ENCODE data around the gene SLC27A6.

The SLC27A6 gene

DNA sequence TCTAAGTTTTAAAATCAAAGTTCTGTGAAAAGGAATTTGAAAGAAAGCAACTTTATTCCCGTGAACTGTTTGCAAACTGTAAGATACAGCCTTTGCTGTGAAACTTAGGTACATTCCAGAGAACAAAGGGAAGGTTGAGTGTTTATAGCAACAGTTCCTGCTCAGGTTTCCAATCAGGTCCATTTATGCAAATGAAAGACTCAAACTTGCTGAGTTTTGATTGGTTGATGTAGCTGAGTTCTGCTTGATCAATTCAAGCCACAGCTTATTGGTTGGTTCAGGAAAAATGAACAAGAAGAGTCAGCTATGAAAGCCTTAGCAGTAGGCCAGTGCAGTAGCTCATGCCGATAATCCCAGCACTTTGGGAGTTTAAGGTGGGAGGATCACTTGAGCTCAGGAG is 37.9 kb downstream of the SLC27A6 start:
- WGBS (ENCODE audit: extremely low coverage, insufficient coverage, low lambda C conversion rate) = no CpG with 5 or more reads among the region's 2 CpGs
- H3K23ac ChIP-seq (ENCODE audit: low read length) = no peak overlapping the region
- no peak overlapping the region for H3K56ac ChIP-seq (ENCODE audit: low read length)
- no peaks in the 10 kb centered on the region for H3K36me3 ChIP-seq (ENCODE audit: control insufficient read depth, insufficient read depth, low read length)
- no peaks in the 10 kb centered on the region for H3K79me1 ChIP-seq (ENCODE audit: low read length)
- no peak overlapping the region for H3K27ac ChIP-seq (ENCODE audit: low read depth, low read length)
- no peak overlapping the region for H3K4ac ChIP-seq (ENCODE audit: low read depth, low read length)
- no peak overlapping the region for H3K4me2 ChIP-seq (ENCODE audit: low read length)
- no peak overlapping the region for H3K18ac ChIP-seq (ENCODE audit: low read length)
- H3K9ac ChIP-seq (ENCODE audit: low read length) = no peak overlapping the region
- H2BK15ac ChIP-seq (replicated peaks; ENCODE audit: low read depth) = no peak overlapping the region
- no peak overlapping the region for H2AK5ac ChIP-seq (ENCODE audit: low read length)
- H3K27me3 ChIP-seq (ENCODE audit: insufficient read depth, low read length, poor library complexity) = no peaks in the 10 kb centered on the region
- no peak overlapping the region for H2BK5ac ChIP-seq (ENCODE audit: low read length)
- no peak overlapping the region for H2BK120ac ChIP-seq (ENCODE audit: low read depth, low read length)
- H3K4me1 ChIP-seq (ENCODE audit: control insufficient read depth, low read depth, low read length) = no peaks in the 10 kb centered on the region
- H4K8ac ChIP-seq (ENCODE audit: low read depth, low read length) = no peak overlapping the region
- no peak overlapping the region for H4K5ac ChIP-seq (ENCODE audit: low read length)
- no peak overlapping the region for H3K4me3 ChIP-seq (ENCODE audit: low read length)
- no peaks in the 10 kb centered on the region for H3K79me2 ChIP-seq (ENCODE audit: control insufficient read depth, insufficient read depth, low read length)
- DNase-seq = peak; percentile 51

DNA sequence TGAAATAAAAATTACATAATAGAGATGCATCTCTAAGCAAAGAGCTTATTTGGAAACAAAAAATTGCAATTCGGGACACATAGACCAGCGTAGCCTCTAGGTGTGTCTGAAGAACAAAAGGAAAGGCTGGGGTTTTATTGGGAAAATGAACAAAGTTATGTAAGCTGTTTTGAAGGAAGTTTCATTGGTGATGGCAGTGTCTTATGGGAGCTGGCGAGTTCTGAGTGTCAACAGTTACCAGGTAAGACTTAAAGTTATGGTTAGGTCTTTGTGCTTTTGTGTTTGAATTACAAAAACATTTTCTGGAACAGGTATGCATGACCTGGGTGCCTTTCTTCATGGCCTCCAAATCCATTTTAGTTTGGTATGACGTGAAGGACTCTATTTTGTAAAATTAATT is 48.9 kb downstream of the SLC27A6 start:
- H3K18ac ChIP-seq (ENCODE audit: low read length) = no peak overlapping the region
- no peaks in the 10 kb centered on the region for H3K4me1 ChIP-seq (ENCODE audit: control insufficient read depth, low read depth, low read length)
- no peak overlapping the region for H2BK5ac ChIP-seq (ENCODE audit: low read length)
- no peak for DNase-seq
- no peak overlapping the region for H2BK15ac ChIP-seq (replicated peaks; ENCODE audit: low read depth)
- no peak overlapping the region for H3K4me3 ChIP-seq (ENCODE audit: low read length)
- H3K56ac ChIP-seq (ENCODE audit: low read length) = no peak overlapping the region
- no peak overlapping the region for H3K23ac ChIP-seq (ENCODE audit: low read length)
- H3K79me2 ChIP-seq (ENCODE audit: control insufficient read depth, insufficient read depth, low read length) = no peaks in the 10 kb centered on the region
- H2BK120ac ChIP-seq (ENCODE audit: low read depth, low read length) = no peak overlapping the region
- WGBS (ENCODE audit: extremely low coverage, insufficient coverage, low lambda C conversion rate) = no CpG with 5 or more reads among the region's 4 CpGs
- H3K4ac ChIP-seq (ENCODE audit: low read depth, low read length) = no peak overlapping the region
- H3K4me2 ChIP-seq (ENCODE audit: low read length) = no peak overlapping the region
- no peak overlapping the region for H2AK5ac ChIP-seq (ENCODE audit: low read length)
- no peaks in the 10 kb centered on the region for H3K79me1 ChIP-seq (ENCODE audit: low read length)
- no peak overlapping the region for H3K27ac ChIP-seq (ENCODE audit: low read depth, low read length)
- no peaks in the 10 kb centered on the region for H3K27me3 ChIP-seq (ENCODE audit: insufficient read depth, low read length, poor library complexity)
- no peak overlapping the region for H3K9ac ChIP-seq (ENCODE audit: low read length)
- no peak overlapping the region for H4K8ac ChIP-seq (ENCODE audit: low read depth, low read length)
- no peak overlapping the region for H4K5ac ChIP-seq (ENCODE audit: low read length)
- H3K36me3 ChIP-seq (ENCODE audit: control insufficient read depth, insufficient read depth, low read length) = no peaks in the 10 kb centered on the region

- no peak overlapping the region for H3K27ac ChIP-seq (ENCODE audit: low read depth, low read length)
- H3K4me1 ChIP-seq (ENCODE audit: control insufficient read depth, low read depth, low read length) = no peaks in the 10 kb centered on the region
- no peaks in the 10 kb centered on the region for H3K36me3 ChIP-seq (ENCODE audit: control insufficient read depth, insufficient read depth, low read length)
- no peak overlapping the region for H3K23ac ChIP-seq (ENCODE audit: low read length)
- no peak overlapping the region for H3K56ac ChIP-seq (ENCODE audit: low read length)
- peak; percentile 54 for DNase-seq
- H3K18ac ChIP-seq (ENCODE audit: low read length) = no peak overlapping the region
- H2AK5ac ChIP-seq (ENCODE audit: low read length) = no peak overlapping the region
- no peak overlapping the region for H2BK5ac ChIP-seq (ENCODE audit: low read length)
- no peak overlapping the region for H4K5ac ChIP-seq (ENCODE audit: low read length)
- no peak overlapping the region for H3K4ac ChIP-seq (ENCODE audit: low read depth, low read length)
- no peaks in the 10 kb centered on the region for H3K27me3 ChIP-seq (ENCODE audit: insufficient read depth, low read length, poor library complexity)
- H2BK120ac ChIP-seq (ENCODE audit: low read depth, low read length) = no peak overlapping the region
- no peaks in the 10 kb centered on the region for H3K79me1 ChIP-seq (ENCODE audit: low read length)
- no peak overlapping the region for H4K8ac ChIP-seq (ENCODE audit: low read depth, low read length)
- no peak overlapping the region for H3K4me3 ChIP-seq (ENCODE audit: low read length)
- H3K79me2 ChIP-seq (ENCODE audit: control insufficient read depth, insufficient read depth, low read length) = no peaks in the 10 kb centered on the region
- no peak overlapping the region for H3K9ac ChIP-seq (ENCODE audit: low read length)
- H3K4me2 ChIP-seq (ENCODE audit: low read length) = no peak overlapping the region
- no peak overlapping the region for H2BK15ac ChIP-seq (replicated peaks; ENCODE audit: low read depth)
Measured at GRCh38 chr5:129018837-129019236, 53.5 kb downstream of the SLC27A6 start.

DNA sequence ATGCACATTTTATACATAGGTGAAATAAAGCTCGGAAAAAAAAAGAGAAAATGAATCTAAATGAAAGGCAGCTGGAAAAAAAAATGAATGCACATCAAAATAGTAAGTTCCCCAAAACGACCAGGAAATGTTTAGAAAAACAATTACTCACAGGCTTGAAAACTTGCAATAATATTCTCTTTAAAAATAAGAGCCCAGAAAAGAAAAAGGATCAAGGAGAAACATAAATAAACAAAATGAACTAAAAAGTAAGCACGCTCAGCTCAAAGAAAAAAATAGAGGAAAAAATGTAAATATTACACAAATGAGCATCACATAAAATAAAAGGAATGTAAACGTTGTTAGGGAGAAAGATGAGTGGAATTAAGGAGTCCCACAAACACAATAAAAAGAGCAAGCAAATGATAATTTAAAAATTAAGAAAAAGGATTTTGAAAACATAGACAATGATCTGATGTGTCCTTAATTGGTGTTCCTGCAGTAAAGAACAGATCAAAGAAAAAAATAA is 54.2 kb downstream of the SLC27A6 start:
- no peak overlapping the region for H3K4ac ChIP-seq (ENCODE audit: low read depth, low read length)
- WGBS (ENCODE audit: extremely low coverage, insufficient coverage, low lambda C conversion rate) = 100% methylated on average over 1 of the region's 4 CpGs
- no peaks in the 10 kb centered on the region for H3K79me1 ChIP-seq (ENCODE audit: low read length)

DNA sequence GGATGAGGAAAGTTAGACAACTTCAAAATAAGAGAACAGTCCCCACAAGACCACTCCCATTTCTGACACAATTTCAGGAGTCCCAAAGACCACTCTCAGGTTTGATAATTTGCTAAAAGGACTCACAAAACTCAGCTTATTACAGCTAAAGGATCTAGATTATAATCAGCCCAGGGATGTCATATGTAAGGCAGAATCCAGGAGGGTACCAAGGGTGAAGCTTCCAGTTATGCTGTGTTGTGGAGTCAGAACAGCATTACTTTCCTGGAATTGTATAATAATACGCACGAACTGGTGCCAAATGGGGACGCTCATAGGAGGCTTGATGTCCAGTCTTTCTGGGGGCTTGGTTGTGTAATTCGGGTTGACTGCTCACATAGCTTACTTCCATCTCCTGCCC is 55.4 kb downstream of the SLC27A6 start:
- H3K36me3 ChIP-seq (ENCODE audit: control insufficient read depth, insufficient read depth, low read length) = no peaks in the 10 kb centered on the region

More for the DNA sequence above, 54.2 kb downstream of the SLC27A6 start:
- no peak overlapping the region for H4K8ac ChIP-seq (ENCODE audit: low read depth, low read length)
- H2BK120ac ChIP-seq (ENCODE audit: low read depth, low read length) = no peak overlapping the region
- H3K4me1 ChIP-seq (ENCODE audit: control insufficient read depth, low read depth, low read length) = no peaks in the 10 kb centered on the region
- H2AK5ac ChIP-seq (ENCODE audit: low read length) = no peak overlapping the region
- H3K27ac ChIP-seq (ENCODE audit: low read depth, low read length) = no peak overlapping the region
- H3K9ac ChIP-seq (ENCODE audit: low read length) = no peak overlapping the region
- H3K4me2 ChIP-seq (ENCODE audit: low read length) = no peak overlapping the region
- no peaks in the 10 kb centered on the region for H3K36me3 ChIP-seq (ENCODE audit: control insufficient read depth, insufficient read depth, low read length)
- H4K5ac ChIP-seq (ENCODE audit: low read length) = no peak overlapping the region
- no peak overlapping the region for H3K18ac ChIP-seq (ENCODE audit: low read length)
- DNase-seq = no peak
- H2BK15ac ChIP-seq (replicated peaks; ENCODE audit: low read depth) = no peak overlapping the region
- no peak overlapping the region for H3K23ac ChIP-seq (ENCODE audit: low read length)
- no peak overlapping the region for H3K4me3 ChIP-seq (ENCODE audit: low read length)
- H3K56ac ChIP-seq (ENCODE audit: low read length) = no peak overlapping the region
- no peaks in the 10 kb centered on the region for H3K27me3 ChIP-seq (ENCODE audit: insufficient read depth, low read length, poor library complexity)
- H3K79me2 ChIP-seq (ENCODE audit: control insufficient read depth, insufficient read depth, low read length) = no peaks in the 10 kb centered on the region
- no peak overlapping the region for H2BK5ac ChIP-seq (ENCODE audit: low read length)

DNA sequence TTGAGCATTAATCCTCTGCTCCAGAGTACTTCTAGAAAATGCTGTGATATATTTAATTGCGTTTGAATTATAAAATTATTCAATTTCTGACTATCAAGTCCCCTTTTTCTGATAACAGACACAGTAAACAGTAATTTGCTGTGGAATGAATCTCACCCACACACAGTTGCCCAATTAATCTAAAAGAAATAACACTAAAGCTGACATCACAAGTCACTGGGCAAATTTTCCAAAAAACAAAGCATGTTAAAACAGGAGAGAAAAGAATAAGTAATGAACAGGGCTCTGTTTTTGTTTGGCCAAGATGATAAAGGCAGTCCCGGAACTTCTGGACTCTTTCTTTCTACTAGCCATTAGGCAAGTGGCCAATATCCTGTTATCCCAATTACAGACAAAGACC is 56.5 kb downstream of the SLC27A6 start:
- Histone ChIP-seq H3K4me1 (ENCODE audit: control insufficient read depth, low read depth, low read length) (no peaks in the 10 kb centered on the region), H2BK15ac (replicated peaks; ENCODE audit: low read depth) (no peak overlapping the region), H3K9ac (ENCODE audit: low read length) (no peak overlapping the region), H3K79me1 (ENCODE audit: low read length) (no peaks in the 10 kb centered on the region), H4K5ac (ENCODE audit: low read length) (no peak overlapping the region), H3K4ac (ENCODE audit: low read depth, low read length) (no peak overlapping the region), H3K27ac (ENCODE audit: low read depth, low read length) (no peak overlapping the region), H4K8ac (ENCODE audit: low read depth, low read length) (no peak overlapping the region), H3K36me3 (ENCODE audit: control insufficient read depth, insufficient read depth, low read length) (no peaks in the 10 kb centered on the region), H2AK5ac (ENCODE audit: low read length) (no peak overlapping the region), H3K18ac (ENCODE audit: low read length) (no peak overlapping the region), H3K4me3 (ENCODE audit: low read length) (no peak overlapping the region), H3K23ac (ENCODE audit: low read length) (no peak overlapping the region), H2BK5ac (ENCODE audit: low read length) (no peak overlapping the region), H3K79me2 (ENCODE audit: control insufficient read depth, insufficient read depth, low read length) (no peaks in the 10 kb centered on the region), H3K4me2 (ENCODE audit: low read length) (no peak overlapping the region), H3K56ac (ENCODE audit: low read length) (no peak overlapping the region), H2BK120ac (ENCODE audit: low read depth, low read length) (no peak overlapping the region), H3K27me3 (ENCODE audit: insufficient read depth, low read length, poor library complexity) (no peaks in the 10 kb centered on the region)
- no peak for DNase-seq
- no CpG with 5 or more reads among the region's 2 CpGs for WGBS (ENCODE audit: extremely low coverage, insufficient coverage, low lambda C conversion rate)

More for the DNA sequence above, 55.4 kb downstream of the SLC27A6 start:
- no peak overlapping the region for H3K23ac ChIP-seq (ENCODE audit: low read length)
- no peak overlapping the region for H2BK15ac ChIP-seq (replicated peaks; ENCODE audit: low read depth)
- no peaks in the 10 kb centered on the region for H3K79me1 ChIP-seq (ENCODE audit: low read length)
- no peak overlapping the region for H3K4me2 ChIP-seq (ENCODE audit: low read length)
- H3K4me3 ChIP-seq (ENCODE audit: low read length) = no peak overlapping the region
- H4K8ac ChIP-seq (ENCODE audit: low read depth, low read length) = no peak overlapping the region
- DNase-seq = no peak
- no peaks in the 10 kb centered on the region for H3K4me1 ChIP-seq (ENCODE audit: control insufficient read depth, low read depth, low read length)
- no peak overlapping the region for H3K18ac ChIP-seq (ENCODE audit: low read length)
- H2AK5ac ChIP-seq (ENCODE audit: low read length) = no peak overlapping the region
- no peak overlapping the region for H3K4ac ChIP-seq (ENCODE audit: low read depth, low read length)
- H2BK120ac ChIP-seq (ENCODE audit: low read depth, low read length) = no peak overlapping the region
- no CpG with 5 or more reads among the region's 4 CpGs for WGBS (ENCODE audit: extremely low coverage, insufficient coverage, low lambda C conversion rate)
- H3K27ac ChIP-seq (ENCODE audit: low read depth, low read length) = no peak overlapping the region
- no peak overlapping the region for H3K56ac ChIP-seq (ENCODE audit: low read length)
- H2BK5ac ChIP-seq (ENCODE audit: low read length) = no peak overlapping the region
- no peaks in the 10 kb centered on the region for H3K27me3 ChIP-seq (ENCODE audit: insufficient read depth, low read length, poor library complexity)
- H4K5ac ChIP-seq (ENCODE audit: low read length) = no peak overlapping the region
- H3K9ac ChIP-seq (ENCODE audit: low read length) = no peak overlapping the region
- H3K79me2 ChIP-seq (ENCODE audit: control insufficient read depth, insufficient read depth, low read length) = no peaks in the 10 kb centered on the region

All from mesendoderm (in vitro differentiated cells).